Measurements from ENCODE around the gene LRRC8B.

Gene LRRC8B

DNA sequence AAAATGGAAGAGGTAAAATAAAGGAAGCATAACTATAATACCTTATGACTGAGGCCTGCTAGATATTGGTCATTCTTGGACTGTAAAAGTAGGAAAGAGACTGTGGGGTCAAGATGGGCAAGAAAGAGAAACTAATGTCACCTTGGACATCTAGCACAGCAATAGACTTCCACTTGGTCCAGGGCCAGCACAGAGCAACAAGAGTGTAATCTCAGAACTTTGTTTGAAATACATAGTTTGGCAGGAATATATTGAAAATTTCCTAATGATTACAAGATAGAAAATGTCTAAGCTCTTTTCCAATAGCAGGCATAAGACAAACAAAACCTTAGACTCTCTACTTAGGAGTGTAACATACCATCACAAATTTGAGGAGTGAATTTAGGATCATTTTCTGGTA, 112.9 kb downstream of the LRRC8B start:
- DNase-seq = no peak

DNA sequence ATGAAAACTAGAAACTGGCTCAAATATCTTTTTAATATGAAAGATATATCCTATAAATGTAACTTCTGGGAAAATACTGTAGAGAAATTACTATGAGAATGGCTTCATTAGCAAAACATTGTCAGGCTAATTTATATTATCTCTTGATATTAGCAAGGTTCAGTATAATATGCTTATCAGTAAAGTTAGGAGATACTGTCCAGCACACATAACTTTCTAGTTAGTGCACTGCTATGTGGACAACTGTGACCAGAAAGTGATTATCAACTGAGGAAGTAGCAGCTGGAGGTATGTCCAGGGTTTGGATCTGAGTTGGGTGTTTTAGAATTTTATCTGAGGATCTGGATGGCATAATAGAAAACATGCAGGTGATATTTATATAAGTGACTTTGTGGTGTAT, 115.8 kb downstream of the LRRC8B start:
- DNase-seq = no peak

DNA sequence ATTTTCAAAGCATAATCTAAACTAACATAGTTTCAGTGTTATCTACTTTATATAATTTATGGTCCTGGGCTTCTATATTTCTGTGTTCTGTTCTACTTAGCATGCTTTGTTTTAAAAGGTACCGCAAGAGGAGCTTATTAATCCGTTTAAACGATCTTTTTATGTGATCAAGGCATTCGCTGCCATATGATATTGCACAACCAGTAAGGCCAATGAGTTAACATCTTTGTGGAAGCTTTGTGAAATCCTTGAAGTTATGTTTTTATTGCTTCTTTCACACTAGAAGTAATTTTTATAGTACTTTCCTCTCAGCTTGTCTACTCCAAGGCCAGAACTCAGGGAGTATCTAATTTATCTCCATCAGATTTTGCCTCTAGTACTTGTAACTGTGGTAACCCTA, 117.2 kb downstream of the LRRC8B start:
- DNase-seq = no peak

DNA sequence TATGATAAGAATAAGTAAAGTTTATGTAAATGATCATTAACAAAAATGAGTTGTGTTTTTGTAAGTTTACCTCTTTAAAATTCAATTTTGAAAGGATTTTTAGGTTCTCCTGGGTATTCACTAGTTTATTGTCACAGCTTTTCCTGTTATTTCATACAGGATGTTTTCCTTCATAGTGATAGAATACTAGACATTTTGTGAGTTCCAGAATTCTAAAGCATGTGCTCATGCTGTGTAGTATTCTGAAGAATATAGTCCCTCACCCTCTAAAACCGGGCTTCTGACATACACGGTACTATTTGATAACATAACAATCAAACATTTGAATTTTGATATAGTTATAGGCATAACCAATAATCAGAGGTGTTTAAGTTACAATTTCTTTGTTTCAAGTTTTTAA, 118.9 kb downstream of the LRRC8B start:
- no peak for DNase-seq

DNA sequence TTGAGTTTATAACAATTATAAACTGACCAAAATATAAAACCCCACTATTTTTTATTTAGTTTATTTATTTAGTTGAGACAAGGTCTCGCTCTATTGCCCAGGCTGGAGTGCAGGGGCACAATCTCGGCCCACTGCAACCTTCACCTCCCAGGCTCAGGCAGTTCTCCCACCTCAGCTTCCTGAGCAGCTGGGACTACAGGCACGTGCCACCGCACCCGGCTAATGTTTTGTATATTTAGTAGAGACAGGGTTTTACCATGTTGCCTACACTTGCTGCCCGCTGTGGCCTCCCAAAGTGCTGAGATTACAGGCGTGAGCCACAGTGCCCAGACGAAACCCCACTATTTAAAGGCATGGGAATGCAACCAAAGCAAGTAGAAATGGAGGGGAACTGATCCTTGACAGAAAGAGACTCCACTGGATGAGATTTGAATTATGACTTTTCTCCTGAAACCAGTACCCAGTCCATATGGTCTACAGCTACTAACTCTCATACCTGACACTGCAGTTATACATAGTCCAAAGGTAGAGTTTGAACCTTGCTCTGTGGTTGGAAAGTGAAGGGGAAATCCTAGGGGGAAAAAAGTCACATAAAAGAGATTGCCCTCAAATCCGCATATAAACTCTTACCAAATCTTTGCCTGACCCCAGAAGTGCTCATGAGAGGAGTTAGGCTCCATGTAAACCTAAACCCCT, 119.6 kb downstream of the LRRC8B start:
- no peak for DNase-seq

DNA sequence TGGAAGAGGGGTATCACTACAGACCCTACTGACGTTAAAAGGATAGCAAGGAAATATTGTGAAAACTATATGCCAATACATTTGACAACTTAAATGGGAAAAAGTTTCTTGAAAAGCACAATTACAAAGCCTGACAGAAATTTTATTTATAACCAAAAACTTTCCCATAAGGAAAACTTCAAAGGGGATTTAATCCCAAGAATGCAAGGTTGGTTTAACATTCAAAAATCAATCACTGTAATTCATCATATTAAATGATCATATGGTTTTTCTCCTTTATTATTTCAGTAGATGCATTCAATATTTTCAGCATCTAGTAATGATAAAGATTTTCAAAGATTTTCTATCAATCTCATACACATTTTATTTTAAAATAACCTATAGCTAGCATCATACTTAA, 121.6 kb downstream of the LRRC8B start:
- no peak for DNase-seq

All from OCI-M1 (cell line).